Lower leg skin (tissue), 3 donors: Measurements from ENCODE around the gene RGL3.

Experiments used
- CTCF ChIP-seq, 3 donors: fragments of 450-650 bp; IDR thresholded peaks; one replicate each; pipeline ENCODE4 v1.5.1; 2016; ENCODE audit warnings: antibody characterized with exemption in 3 of 3, mild to moderate bottlenecking in 3 of 3, moderate library complexity in 2 of 3
- POLR2A ChIP-seq, 2 donors: fragments of 450-650 bp; IDR thresholded peaks; one replicate each; pipeline ENCODE4 v1.6.1; 2016 to 2017; ENCODE audit warnings: antibody characterized with exemption in 2 of 2, mild to moderate bottlenecking in 1 of 2, moderate library complexity in 1 of 2

DNA sequence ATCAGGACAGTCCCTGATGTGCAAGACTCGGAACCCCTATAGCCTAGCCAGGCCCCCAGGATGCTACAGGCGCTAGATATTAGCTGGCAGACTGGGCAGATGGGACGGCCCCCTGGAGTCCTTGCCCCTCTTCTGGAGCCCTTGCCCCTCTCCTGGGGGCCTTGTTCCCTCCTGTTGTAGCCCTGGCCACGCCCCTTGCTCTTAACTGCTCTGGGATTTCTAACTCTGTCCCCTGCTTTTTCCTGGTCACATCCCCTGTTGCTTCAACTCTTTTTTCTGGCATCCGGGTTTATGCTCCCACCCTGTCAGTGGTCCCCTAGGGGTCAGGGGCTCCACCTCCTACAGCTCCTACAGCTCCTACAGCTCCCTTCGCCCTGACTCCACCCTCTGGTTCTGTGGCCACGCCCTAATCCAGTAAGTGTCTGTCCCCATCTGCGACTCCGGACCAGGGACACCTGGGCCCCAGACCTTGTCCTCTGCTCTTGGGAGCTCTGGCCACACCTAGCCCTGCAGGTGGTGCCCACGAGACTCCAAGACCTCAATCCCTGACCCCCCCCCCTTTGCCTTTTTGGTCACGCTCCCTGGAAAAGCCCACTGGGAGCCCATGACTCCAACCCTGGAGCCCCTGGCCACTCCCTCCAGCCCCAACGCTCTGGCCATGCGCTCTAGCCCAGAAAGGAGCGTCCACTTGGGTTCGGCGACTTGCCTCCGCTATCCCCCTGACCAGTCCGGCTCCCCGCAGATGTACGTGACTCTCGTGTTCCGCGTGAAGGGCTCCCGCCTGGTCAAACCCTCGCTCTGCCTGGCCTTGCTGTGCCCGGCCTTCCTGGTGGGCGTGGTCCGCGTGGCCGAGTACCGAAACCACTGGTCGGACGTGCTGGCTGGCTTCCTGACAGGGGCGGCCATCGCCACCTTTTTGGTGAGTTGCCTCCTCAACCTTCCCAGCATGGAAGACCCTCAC, 57.1 kb downstream of the RGL3 start:
- TF ChIP-seq CTCF (IDR thresholded peaks at IDR 0.05) = no peak
- TF ChIP-seq POLR2A (IDR thresholded peaks at IDR 0.05) = no peak
